ENCODE results near the gene NCOA6.
"Not testable (repeated sequence)": the region's sequence is repeated elsewhere in the genome, so short reads cannot be mapped to it uniquely, and the experiment has no call there.

NCOA6 gene

GRCh38 chr20:34716921-34717229, 108.6 kb downstream of the NCOA6 start:
- FAIRE-seq: no peak

GRCh38 chr20:34715384-34715783, 110.1 kb downstream of the NCOA6 start:
- FAIRE-seq: no peak

GRCh38 chr20:34713944-34714515, 111.4 kb downstream of the NCOA6 start:
- not testable (repeated sequence) for FAIRE-seq

- FAIRE-seq: no peak
Observed at GRCh38 chr20:34713194-34713943, 112.1 kb downstream of the NCOA6 start.

DNA sequence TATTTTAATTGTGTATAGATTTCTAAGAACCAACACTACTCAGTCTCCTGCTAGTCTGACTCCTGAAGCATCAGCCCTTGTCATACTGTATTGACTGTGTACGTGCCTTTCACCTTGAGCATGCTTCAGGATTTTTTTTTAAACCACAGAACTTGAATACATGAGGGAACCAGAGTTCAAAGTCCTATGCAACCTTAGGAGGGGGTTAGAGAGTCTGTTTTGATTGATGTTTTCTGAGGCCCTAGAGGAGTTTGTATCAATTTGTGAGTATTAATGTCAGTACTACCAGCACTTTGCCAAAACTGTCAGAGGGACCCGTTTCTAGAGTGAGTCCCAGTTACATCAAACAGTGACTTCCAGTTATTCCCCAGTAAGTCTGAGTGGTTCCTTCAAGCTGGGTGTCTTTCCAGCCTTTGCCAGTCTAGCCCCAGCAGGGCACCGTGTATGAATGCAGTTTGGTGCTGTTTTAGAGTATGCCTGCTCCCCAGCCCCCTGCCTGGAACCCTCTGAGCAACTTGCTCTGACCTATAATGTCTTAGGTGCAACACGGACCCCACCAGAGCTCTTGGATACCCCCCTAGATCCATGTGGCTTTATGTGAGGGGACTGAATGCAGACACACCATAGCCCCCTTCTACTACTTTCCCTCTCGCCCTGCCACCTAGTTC, 112.8 kb downstream of the NCOA6 start:
- FAIRE-seq: no peak

DNA sequence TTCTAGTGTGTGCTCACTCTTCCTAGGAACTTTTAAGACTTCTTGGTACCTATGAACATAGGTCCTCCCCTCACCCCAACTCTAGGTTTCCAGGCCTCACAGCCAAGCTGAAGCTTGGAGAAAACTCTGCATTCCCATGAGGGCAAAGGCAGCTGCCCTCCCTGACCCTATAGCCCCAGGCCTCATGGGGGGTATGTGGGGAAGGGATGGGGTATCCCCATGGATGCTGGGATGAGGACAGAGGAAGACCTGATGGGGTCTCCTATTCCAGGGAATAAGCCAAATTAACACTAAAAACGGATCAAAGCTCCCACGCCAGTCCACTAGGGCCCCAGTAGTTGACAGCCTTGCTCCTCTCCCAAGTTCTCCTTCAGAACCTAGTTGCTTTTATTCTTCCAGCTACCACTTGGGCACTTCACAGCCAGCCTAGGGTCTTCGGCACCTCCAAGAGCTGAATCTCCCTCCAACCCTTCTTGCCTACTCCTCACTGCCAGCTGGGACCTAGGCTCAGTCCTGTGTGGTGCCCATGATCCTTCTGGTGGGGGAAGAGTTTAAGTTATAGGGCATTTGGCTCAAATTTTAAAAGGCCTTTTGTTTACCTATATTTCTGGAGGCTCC, 113.5 kb downstream of the NCOA6 start:
- no peak for FAIRE-seq

GRCh38 chr20:34710861-34711574, 114.4 kb downstream of the NCOA6 start:
- no peak for FAIRE-seq

DNA sequence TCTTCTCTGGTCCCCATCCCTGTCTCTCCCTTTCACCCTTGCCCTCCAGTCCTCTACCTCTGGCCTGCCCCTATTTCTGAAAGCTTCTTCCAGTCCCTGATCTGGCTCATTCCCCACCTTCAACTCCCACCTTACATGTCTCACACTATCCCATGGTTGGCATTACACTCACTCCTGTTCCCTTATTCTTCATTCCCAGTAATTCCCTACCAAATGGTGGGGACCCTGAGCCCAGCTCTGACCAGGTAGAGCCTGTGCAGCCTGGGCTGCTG, 114.9 kb downstream of the NCOA6 start:
- FAIRE-seq: no peak

GRCh38 chr20:34709831-34710567, 115.5 kb downstream of the NCOA6 start:
- no peak for FAIRE-seq

GRCh38 chr20:34709044-34709830, 116.2 kb downstream of the NCOA6 start:
- no peak for FAIRE-seq

GRCh38 chr20:34708621-34709043, 116.8 kb downstream of the NCOA6 start:
- no peak for FAIRE-seq

- no peak for FAIRE-seq
Observed at GRCh38 chr20:34706912-34707784, 118.3 kb downstream of the NCOA6 start.

DNA sequence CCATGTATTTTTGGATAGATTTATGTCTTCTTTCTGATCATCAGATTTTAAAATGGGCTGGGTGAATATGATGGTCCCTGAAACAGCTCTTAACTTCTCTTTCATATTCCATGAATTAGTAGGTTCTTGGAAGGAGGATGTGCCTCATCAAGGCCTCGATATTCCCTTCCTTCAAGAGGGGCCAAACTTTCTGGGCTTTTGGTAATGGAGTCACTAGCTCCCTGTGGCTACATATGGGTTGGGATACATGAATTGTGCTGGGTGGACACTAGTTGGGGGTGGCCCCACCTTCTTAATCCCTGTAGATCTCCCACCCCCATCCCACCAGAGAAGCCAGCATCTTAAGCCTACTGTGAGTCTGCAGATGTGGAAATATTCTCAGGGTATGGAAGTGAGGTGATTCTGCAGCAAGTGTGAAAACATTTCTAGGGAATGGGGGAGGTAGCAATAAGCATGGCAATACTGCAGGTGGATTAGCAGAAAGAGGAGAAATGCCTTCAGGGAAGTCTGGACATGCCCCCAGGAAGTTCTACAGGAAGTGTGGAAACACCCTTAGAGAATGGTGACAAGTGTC, 119.1 kb downstream of the NCOA6 start:
- FAIRE-seq: no peak

DNA sequence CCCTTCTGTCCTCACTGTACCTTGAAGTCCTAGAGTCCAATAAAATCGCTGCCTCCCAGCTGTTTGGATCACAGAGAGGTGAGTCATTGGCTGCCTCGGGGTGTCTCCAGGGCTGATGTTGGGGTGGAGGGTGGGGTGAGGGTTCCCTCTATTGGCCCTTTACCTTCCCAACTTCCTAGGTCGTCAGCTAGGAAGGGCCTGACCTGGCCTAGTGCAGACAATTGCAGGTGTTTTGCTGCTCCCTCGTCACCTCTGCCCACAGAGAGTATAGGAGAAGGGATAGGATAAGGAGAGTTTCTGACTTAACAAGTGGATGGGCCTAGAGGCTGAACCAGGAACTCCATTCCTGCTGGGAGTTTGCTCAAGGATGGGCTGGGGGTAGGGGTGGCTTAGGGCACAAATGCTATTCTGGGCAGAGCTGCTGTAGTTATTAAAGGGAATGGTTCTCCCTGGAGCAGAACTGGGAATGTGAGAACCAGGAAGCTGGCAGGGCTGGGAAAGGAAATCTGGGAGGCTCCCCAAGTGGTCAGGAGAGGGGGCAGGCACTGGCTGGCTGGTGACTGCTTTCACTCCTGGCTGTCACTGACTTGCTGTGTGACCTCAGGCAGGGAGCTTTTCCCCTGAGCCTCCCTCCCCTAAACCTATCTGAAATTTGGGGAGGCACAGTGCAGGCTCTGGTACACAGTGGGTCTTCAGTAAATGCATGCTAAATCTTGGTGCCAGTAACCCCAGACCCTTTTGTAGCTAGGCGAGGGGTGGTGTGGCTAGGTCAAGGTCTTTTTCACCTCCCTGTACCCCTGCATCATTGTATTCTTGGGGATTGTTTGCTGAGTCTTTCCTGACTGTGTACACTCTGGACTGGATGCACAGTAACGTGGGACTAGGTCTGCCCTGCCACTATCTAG, 119.8 kb downstream of the NCOA6 start:
- FAIRE-seq: no peak

- no peak for FAIRE-seq
Observed at GRCh38 chr20:34705008-34705396, 120.4 kb downstream of the NCOA6 start.

DNA sequence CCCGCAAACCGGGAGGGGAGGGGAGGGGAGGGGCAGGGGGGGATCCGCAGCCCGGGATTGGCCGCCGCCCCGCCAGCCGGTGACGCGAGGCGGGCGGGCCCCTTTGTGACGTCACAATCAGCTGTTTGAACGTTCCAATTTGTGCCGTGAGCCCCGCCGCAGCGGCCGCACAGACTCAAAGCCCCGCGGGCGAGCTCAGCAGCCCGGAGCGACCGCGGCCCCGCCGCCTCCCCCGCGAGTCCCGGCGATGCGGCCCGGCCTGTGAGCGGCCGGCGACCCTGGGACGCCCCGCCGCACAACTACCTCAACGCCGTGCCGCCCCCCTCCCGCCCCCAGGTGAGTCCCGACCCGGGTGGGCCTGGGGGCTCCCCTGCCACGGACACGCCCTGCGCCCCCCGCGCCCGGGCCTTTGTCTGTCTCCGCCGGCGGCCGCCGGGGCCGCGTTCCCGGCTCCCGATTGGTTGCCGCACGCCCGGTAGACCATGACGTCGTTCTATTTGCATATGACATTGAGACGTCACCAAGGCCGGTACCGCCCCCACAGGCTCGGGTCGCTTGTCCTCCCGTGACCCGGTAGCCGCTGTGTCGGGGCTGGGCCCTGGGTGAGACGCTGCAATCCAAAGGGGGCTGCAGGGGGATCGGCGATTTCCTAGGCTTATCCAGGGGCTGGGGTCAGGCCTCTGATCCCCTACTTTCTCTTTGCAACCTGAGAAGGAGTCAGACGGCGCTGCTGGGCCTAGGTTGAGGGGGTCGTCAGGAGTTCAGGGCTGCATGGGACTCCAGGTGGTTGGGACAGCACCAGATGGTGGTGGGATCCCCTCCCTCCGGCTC, 121.1 kb downstream of the NCOA6 start, which contains the start of gene TP53INP2:
Gene TP53INP2, plus strand, starts transcription at position 168 of the 831 bp plus-strand sequence. CDS start 4,396 bp downstream, outside the sequence.
- FAIRE-seq: no peak

- no peak for FAIRE-seq
Observed at GRCh38 chr20:34703424-34704176, 121.9 kb downstream of the NCOA6 start.

DNA sequence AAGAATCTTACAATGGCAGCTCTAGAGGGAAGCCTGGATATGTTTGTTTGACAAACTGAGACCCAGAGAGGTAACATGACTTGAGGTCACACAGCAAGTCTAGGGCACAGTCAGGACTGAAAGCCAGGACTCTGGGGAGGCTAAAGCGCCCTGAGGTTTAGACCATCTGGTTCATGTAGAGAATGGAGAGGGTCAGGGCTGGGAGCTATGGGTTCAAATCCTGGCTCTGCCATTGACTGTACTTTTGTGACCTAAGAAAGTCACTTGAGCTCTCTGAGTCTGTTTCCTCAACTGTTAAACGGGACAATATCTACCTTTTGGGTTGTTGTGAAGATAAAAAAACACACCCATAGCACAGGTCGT, 122.4 kb downstream of the NCOA6 start:
- no peak for FAIRE-seq

Data from islet of Langerhans (tissue), 1 donor.